ENCODE data around the gene SDK1. TPM values are rescaled to one million over a fixed set of nuclear protein-coding genes. Genes with fewer than 3 reads are reported as not detected.

Gene SDK1
- total RNA-seq, 2 donors from 2014 or later = 19.8 to 32.4 TPM

- DNase-seq (no peak), ATAC-seq (no peak)
- TF ChIP-seq CTCF (IDR thresholded peaks at IDR 0.05) (no peak), POLR2A (IDR thresholded peaks at IDR 0.05) (no peak)
- Histone ChIP-seq H3K4me1 (peaks cover 13% of the 10 kb centered on the region), H3K27me3 (no peaks in the 10 kb centered on the region), H3K4me3 (no peak overlapping the region), H3K27ac (no peak overlapping the region), H3K36me3 (replicated peaks in 1 of 2; ENCODE audit: insufficient read depth in 1 of 2, low read depth in 2 of 2) (no peaks in the 10 kb centered on the region), H3K9me3 (no peaks in the 10 kb centered on the region)
- intact Hi-C loops (cut with DNase I) = no loop called here
- WGBS, 2 donors = 81 to 88% methylated on average over 14 of the region's 14 CpGs
Observed at GRCh38 chr7:3955751-3956696, 655.0 kb downstream of the SDK1 start.

GRCh38 chr7:3956949-3957348 lies 655.9 kb downstream of the SDK1 start:
- TF ChIP-seq CTCF (IDR thresholded peaks at IDR 0.05) (no peak), POLR2A (IDR thresholded peaks at IDR 0.05) (no peak)
- ATAC-seq (no peak), DNase-seq (no peak)
- Histone ChIP-seq H3K4me1 (peaks cover 13% of the 10 kb centered on the region), H3K36me3 (replicated peaks in 1 of 2; ENCODE audit: insufficient read depth in 1 of 2, low read depth in 2 of 2) (no peaks in the 10 kb centered on the region), H3K9me3 (no peaks in the 10 kb centered on the region), H3K4me3 (no peak overlapping the region), H3K27me3 (no peaks in the 10 kb centered on the region), H3K27ac (no peak overlapping the region)
- WGBS, 2 donors = 74 to 86% methylated on average over 11 of the region's 11 CpGs
- intact Hi-C loops (cut with DNase I) = no loop called here

GRCh38 chr7:3957472-3958108 lies 656.5 kb downstream of the SDK1 start:
- H3K4me1 ChIP-seq = peaks cover 13% of the 10 kb centered on the region
- H3K9me3 ChIP-seq = no peaks in the 10 kb centered on the region
- DNase-seq (no peak), ATAC-seq (no peak)
- no peak overlapping the region for H3K27ac ChIP-seq
- WGBS, 2 donors = 39 to 45% methylated on average over 8 of the region's 8 CpGs
- TF ChIP-seq CTCF (IDR thresholded peaks at IDR 0.05) = no peak
- no peak for TF ChIP-seq POLR2A (IDR thresholded peaks at IDR 0.05)
- no peaks in the 10 kb centered on the region for H3K27me3 ChIP-seq
- no peak overlapping the region for H3K4me3 ChIP-seq
- intact Hi-C loops (cut with DNase I) = no loop called here
- H3K36me3 ChIP-seq (replicated peaks in 1 of 2; ENCODE audit: insufficient read depth in 1 of 2, low read depth in 2 of 2) = no peaks in the 10 kb centered on the region

GRCh38 chr7:3958109-3958483 lies 657.0 kb downstream of the SDK1 start:
- no peak for ATAC-seq
- no peaks in the 10 kb centered on the region for H3K9me3 ChIP-seq
- peaks cover 13% of the 10 kb centered on the region for H3K4me1 ChIP-seq
- no peaks in the 10 kb centered on the region for H3K27me3 ChIP-seq
- WGBS, 2 donors = 16 to 32% methylated on average over 5 of the region's 5 CpGs
- no peak overlapping the region for H3K4me3 ChIP-seq
- TF ChIP-seq POLR2A (IDR thresholded peaks at IDR 0.05) (no peak), CTCF (IDR thresholded peaks at IDR 0.05) (no peak)
- H3K36me3 ChIP-seq (replicated peaks in 1 of 2; ENCODE audit: insufficient read depth in 1 of 2, low read depth in 2 of 2) = no peaks in the 10 kb centered on the region
- DNase-seq = no peak
- no peak overlapping the region for H3K27ac ChIP-seq
- intact Hi-C loops (cut with DNase I) = no loop called here

Data from body of pancreas (tissue), 4 donors.